ENCODE data around the gene MLPH.

Gene MLPH

GRCh38 chr2:237479747-237480146 is 7.3 kb upstream of the MLPH start:
- DNase-seq = no peak

DNA sequence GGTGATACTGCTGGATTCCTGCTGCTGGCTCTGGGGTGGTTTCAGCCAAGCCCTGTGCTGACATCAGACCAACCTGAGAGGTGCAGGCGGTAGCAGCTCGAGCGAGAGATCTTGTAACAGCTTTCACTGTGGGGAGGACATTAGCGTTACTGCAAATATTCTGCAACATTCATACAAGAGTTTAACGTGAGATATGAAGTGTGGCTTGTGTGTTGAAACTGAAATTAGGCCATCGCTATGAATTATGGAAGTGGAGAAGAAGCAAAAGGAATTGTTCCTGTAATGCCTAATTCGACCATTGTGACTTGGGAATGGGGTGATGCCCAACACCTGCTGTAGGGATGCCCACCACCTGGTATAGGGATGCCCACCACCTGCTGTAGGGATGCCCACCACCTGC is 6.5 kb upstream of the MLPH start:
- DNase-seq = no peak

- DNase-seq = no peak
Measured at GRCh38 chr2:237480988-237481525, 6.0 kb upstream of the MLPH start.

DNA sequence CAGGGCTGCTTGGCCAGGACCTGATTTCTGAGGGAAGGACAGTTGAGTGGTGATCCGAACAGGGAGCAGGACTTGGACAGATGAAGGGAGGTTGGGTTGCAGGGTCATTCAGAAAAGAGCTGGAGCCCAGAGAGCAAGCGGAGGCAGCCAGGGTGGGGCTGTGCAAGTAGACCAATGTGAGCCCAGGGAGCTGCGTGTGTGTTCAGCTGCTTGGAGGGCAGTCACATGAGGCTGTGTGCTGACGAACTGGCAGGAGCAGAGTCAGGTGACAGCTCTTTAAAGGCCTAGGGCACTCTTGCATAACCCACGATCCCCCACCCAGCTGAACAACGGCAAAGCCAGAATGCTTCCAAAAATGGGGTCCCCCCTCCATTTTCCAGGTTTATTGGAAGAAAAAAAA is 4.6 kb upstream of the MLPH start:
- DNase-seq = no peak

- no peak for DNase-seq
Measured at GRCh38 chr2:237483018-237483731, 3.9 kb upstream of the MLPH start.

- no peak for DNase-seq
Measured at GRCh38 chr2:237485304-237485703, 1.7 kb upstream of the MLPH start.

GRCh38 chr2:237485844-237486243 is 1.2 kb upstream of the MLPH start:
- no peak for DNase-seq

GRCh38 chr2:237486334-237486818 is 675 bp upstream of the MLPH start:
- no peak for DNase-seq

DNA sequence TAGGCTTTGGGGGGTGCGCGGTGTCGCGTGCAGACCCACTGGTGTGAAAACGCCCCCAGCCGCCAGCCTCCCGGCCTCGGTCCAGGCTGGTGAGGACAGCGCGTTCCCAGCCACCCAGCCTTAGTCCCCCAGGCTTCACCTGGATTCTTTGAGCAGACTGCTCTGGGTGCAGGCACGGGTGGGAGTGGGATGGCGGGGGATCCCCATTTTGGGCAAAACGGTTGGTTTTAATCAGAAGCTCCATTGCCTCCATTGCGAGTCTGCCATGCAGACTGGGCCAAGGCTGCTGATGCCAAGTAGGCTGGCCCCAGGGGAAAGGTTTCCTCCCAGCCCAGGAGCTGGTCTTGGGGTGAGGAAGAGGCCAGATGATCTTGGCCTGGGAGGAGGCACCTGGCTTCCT is 445 bp downstream of the MLPH start:
- DNase-seq = no peak

DNA sequence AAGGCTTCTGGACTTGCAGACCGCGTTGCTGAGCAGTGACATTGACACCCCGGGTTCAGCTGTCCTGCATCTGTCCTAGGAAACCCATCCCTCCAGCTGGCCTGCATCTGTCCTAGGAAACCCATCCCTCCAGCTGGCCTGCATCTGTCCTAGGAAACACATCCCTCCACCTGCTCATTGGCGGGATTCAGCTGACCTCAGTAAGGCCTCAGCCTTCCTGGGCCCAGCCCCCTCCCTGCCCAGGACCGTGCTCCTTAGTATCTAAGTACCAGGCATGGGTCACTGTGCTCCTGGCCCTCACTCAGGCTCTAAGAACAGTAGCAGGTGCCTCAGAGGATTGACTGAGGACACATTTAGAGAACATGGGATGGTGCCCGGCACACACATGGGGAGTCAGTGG is 1.2 kb downstream of the MLPH start:
- no peak for DNase-seq

DNA sequence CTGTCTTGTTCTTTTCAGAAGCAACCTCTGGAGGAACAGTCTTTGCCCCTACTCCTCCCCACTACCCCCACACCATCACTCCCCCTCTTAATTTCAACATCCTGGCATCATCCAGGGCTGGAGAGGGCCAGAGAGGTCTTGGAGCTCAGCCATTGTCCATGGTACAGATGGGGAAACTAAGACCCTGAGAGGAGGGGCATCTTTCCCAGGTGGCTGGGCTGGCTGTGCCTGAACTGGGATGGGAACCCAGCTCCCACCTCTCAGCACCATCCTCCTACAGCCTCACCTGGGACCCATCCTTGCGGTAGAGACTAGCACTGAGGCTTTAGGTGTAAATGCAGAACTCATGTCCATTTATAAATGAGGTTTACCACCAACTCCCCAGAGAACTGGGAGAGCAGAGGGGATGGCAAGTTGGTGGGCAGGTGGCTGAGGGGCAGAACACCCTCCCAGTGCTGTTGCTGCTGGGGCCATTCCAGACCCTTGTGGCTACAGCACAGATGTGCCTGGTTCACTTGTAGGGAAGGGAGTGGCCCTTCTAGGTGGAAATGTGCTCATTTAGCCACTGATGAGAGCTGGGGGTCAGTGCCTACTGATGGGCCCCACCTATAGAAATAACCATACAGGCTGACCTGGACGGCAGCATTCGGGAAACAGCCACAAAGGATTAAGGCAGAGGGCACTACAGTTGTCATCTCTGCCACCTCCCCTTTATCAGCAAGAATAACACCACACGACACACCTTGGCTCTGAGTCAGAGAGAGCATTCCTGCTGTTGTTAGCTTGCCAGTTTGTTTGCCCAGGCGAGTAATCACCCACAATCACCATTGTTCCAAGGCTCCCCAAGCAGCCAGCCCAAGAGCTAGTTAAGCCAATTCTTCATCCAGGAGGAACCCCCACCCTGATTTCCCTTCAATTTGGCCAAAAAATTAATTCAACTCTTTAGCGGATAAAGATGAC is 2.1 kb downstream of the MLPH start:
- no peak for DNase-seq

DNA sequence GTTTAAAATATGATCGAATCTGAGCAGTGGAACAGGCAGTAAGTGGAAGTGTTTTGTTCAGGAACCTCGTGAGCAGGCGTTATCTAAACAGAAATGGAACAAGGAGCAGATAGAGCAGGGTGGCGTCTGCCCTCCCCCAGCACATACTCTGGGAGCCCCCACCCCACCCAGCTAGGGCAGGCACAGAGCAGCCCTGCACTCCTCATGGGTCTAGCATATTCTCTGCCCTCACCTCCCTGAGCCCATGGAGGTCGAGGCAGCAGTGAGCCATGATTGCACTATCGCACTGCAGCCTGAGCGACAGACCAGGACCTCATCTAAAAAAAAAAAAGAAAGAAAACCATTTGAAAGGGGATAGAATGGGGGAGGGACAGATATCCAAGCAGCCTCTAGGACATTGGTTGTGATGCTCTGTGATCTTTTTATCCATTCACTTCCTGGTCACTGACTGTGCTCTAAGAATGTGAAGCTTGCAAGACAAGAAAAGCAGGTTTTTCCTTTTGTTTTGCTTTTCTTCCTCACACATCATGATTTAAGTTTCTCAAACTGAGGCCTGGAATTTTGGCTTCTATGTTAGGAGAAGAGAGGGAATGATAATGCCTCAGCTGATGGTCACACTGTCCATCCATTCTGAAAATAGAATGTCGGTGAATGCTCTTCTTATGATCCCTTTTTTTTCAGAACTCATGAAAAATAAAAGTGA is 3.1 kb downstream of the MLPH start:
- DNase-seq = no peak

DNA sequence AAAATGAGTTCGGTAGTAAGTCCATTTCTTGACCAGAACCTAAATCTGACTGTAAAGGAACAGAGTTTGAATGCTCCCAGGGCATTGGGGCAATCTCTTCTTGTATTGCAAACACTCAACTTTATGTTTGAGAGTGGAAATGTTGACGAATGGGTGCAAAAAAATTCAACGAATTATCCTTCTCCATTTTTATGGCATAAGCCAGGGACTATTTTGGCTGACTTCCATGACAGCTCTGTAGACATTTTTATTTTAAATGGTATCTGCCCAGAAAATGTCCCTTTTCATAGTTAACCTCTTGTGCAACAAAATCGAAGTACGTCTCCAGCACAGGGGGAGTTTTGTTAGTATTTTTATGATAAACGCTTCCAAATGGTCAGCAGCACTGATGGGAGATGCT is 3.7 kb downstream of the MLPH start:
- no peak for DNase-seq

- DNase-seq = no peak
Measured at GRCh38 chr2:237491515-237492118, 4.6 kb downstream of the MLPH start.

- DNase-seq = no peak
Measured at GRCh38 chr2:237492137-237492890, 5.3 kb downstream of the MLPH start.

DNA sequence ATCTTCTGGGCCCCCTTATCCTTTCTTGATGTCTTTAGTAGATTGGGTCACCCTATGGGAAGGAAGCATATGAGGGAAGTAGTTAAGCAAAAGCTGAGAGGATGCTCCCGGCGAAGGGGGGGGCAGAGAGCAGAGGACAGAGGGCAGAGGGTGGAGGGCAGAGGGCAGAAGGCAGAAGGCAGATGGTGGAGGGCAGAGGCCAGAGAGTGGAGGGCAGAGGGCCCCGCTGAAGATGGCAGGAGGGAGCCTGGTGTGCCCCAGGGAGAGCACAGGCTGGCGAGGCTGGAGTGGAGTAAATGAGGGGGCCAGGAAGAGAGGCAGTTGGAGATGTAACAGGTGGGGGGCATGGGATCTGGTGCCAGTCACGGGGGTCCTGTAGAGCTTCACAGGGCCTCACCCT is 7.0 kb downstream of the MLPH start:
- DNase-seq = no peak

DNA sequence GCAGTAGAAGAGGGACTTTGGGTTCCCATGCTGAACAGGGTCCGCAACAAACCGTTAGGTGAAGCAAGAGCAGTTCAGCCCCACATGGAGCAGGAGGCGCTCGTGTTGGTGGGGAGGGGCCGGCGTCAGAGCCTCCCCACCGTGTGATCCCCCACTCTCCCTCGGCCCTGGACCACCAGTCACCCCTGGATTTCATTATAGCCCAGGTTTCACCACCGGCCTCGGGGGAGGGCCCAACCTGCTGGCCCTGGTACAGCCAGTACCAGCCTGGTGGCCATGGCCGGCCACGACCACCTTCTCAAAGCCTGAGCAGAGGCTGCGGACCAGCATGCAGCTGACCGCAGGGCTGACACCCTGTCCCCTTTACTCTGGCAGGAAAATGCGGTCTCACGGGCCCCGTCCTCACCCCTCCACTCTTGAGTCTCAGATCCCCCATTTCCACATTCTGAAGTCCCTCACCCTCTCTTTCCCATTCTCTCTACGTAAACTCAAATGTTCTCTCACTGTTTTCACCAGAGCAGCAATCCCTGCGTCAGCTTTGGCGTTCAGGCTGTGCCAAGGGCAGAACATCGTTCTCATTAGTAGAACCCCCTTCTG is 8.6 kb downstream of the MLPH start:
- DNase-seq = no peak

DNA sequence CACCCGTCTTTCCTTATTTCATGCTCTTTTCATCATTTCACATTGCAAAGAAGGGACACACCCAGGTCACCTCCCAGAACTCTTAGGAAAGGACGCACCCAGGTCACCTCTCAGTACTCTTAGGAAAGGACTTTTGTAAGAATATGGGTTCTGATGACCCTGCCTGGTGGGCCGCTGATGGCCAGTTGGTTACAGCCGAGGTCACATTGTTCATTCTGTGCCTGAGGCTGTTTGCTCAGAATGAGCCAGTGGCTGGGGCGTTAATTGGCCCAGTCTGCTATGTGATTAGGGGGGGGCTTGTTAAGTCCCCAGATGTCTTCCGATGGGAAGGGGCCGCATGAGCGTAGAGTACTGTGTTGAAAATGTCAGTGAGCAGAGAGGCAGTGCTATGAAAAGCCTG is 9.4 kb downstream of the MLPH start:
- DNase-seq = no peak

- no peak for DNase-seq
Measured at GRCh38 chr2:237497009-237497837, 10.2 kb downstream of the MLPH start.

- no peak for DNase-seq
Measured at GRCh38 chr2:237497838-237498186, 10.8 kb downstream of the MLPH start.

GRCh38 chr2:237498341-237498740 is 11.3 kb downstream of the MLPH start:
- DNase-seq = no peak

All from activated CD4-positive, alpha-beta T cell treated with anti-CD3 and anti-CD28 coated beads, Interleukin-2, amount 50 U/mL, for 48 hours (primary cell).